ENCODE results near the gene AKT1.

DNA sequence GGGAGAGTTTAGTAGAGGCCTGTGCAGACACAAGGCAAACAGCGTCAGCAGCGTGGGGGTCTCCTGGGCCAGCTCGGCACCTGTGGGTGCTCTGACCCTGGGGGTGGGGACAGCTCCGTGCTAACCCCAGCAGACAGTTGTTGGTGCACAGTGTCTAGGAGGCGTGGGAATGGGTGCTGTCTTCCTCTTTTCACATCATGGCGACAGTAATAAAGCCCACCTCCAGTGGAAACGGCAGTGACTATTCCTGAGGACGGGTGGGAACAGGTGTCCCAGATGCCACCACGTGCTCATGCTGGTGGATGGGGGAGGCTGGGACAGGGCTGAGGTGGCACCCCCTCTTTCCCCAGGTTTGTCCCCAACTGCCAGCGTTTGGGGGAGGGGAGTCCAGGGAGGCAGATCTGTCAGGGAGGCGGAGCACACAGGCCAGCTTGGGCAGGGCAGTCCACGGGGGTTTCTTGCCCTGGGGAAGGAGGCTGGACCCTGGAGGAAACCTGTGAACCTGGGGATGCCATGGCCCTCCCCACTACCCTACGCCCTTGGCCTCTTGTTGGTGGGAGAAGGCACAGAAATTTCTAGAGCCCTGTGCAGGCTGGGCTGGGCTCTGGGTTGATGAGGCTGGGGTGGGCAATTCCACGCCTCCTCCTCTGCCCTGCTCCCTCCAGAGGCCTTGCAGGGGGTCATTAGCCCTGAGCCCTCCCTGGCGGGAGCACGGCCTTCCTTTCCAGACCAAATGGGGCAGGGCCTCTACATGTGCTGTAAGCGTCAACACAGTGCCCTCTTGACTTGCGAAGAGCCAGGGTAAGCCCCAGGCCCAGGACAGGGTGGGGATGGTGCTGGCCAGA is 9.2 kb upstream of the AKT1 start:
- TF ChIP-seq, protein P1, sequence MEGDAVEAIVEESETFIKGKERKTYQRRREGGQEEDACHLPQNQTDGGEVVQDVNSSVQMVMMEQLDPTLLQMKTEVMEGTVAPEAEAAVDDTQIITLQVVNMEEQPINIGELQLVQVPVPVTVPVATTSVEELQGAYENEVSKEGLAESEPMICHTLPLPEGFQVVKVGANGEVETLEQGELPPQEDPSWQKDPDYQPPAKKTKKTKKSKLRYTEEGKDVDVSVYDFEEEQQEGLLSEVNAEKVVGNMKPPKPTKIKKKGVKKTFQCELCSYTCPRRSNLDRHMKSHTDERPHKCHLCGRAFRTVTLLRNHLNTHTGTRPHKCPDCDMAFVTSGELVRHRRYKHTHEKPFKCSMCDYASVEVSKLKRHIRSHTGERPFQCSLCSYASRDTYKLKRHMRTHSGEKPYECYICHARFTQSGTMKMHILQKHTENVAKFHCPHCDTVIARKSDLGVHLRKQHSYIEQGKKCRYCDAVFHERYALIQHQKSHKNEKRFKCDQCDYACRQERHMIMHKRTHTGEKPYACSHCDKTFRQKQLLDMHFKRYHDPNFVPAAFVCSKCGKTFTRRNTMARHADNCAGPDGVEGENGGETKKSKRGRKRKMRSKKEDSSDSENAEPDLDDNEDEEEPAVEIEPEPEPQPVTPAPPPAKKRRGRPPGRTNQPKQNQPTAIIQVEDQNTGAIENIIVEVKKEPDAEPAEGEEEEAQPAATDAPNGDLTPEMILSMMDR (IDR thresholded peaks at IDR 0.05), result no peak
- no peak for TF ChIP-seq POLR2AphosphoS5 (IDR thresholded peaks at IDR 0.05; ENCODE audit: insufficient read depth in 1 of 2, low read depth in 1 of 2)
